ENCODE data around the gene IL17D. TPM values are rescaled to one million over a fixed set of nuclear protein-coding genes. Genes with fewer than 3 reads are reported as not detected.

Gene IL17D
- total RNA-seq, 1 experiment from 2014 or later, result 1.2 TPM

GRCh38 chr13:20691616-20692015 lies 11.9 kb upstream of the IL17D start:
- WGBS (ENCODE audit: extremely low coverage, insufficient read length, low lambda C conversion rate), result no CpG with 5 or more reads among the region's 4 CpGs
- no peak overlapping the region for H2BK12ac ChIP-seq (ENCODE audit: insufficient read length, low read depth, low read length)
- no peak overlapping the region for H3K4ac ChIP-seq (ENCODE audit: low read depth, low read length)
- no peak overlapping the region for H3K27ac ChIP-seq (ENCODE audit: insufficient read length, low read depth, low read length)
- no peak for DNase-seq
- H2AFZ ChIP-seq (ENCODE audit: low read length), result no peak overlapping the region
- no peaks in the 10 kb centered on the region for H3K27me3 Mint-ChIP-seq (ENCODE audit: low read depth)
- H3K14ac ChIP-seq (ENCODE audit: insufficient read depth, low read length), result no peak overlapping the region
- H3K9ac ChIP-seq (ENCODE audit: extremely low read depth, insufficient read length, low read length), result no peak overlapping the region
- no peak overlapping the region for H4K8ac ChIP-seq (replicated peaks; ENCODE audit: insufficient read length, low read depth, low read length)
- no peaks in the 10 kb centered on the region for H3K27me3 ChIP-seq (ENCODE audit: insufficient read depth, low read length)
- no peaks in the 10 kb centered on the region for H3K9me3 Mint-ChIP-seq
- H4K5ac ChIP-seq (ENCODE audit: insufficient read length, low read depth, low read length), result no peak overlapping the region
- TF ChIP-seq CTCF (conservative IDR thresholded peaks at IDR 0.05), result no peak
- H3K9me3 ChIP-seq (ENCODE audit: control insufficient read depth, low read depth, low read length), result no peaks in the 10 kb centered on the region
- H3K56ac ChIP-seq (ENCODE audit: insufficient read length, low read depth, low read length), result no peak overlapping the region
- H2BK120ac ChIP-seq (ENCODE audit: low read depth, low read length, poor library complexity, severe bottlenecking), result no peak overlapping the region
- no peak overlapping the region for H2BK5ac ChIP-seq (ENCODE audit: insufficient read length, low read length)
- no peaks in the 10 kb centered on the region for H3K79me2 ChIP-seq (ENCODE audit: insufficient read depth, low read length)
- H3K36me3 Mint-ChIP-seq (ENCODE audit: insufficient read depth in 1 of 3, low read depth in 3 of 3), result no peaks in the 10 kb centered on the region
- no peaks in the 10 kb centered on the region; the same call in 1 of the 2 replicates for H3K4me1 ChIP-seq (ENCODE audit: insufficient read depth, low read length)
- no peak overlapping the region for H3K23ac ChIP-seq (ENCODE audit: insufficient read length, low read depth, low read length)
- H3K4me3 Mint-ChIP-seq, result no peak overlapping the region
- H3K23me2 ChIP-seq (ENCODE audit: insufficient read length, low read depth, low read length, poor library complexity, severe bottlenecking), result no peaks in the 10 kb centered on the region
- no peak overlapping the region for H2AK5ac ChIP-seq (ENCODE audit: insufficient read length, low read length)
- no peak overlapping the region for H4K91ac ChIP-seq (ENCODE audit: insufficient read length, low read depth, low read length)
- H2BK15ac ChIP-seq (ENCODE audit: low read depth, low read length), result no peak overlapping the region
- H3K27ac Mint-ChIP-seq, result no peak overlapping the region
- H4K20me1 ChIP-seq (ENCODE audit: control insufficient read depth, insufficient read depth, insufficient read length), result no peaks in the 10 kb centered on the region
- no peak overlapping the region for H3K18ac ChIP-seq (ENCODE audit: insufficient read length, low read depth, low read length)
- no peak overlapping the region for H3K4me2 ChIP-seq (ENCODE audit: insufficient read depth, insufficient read length, low read length)
- H2BK20ac ChIP-seq (ENCODE audit: low read depth, low read length, poor library complexity, severe bottlenecking), result no peak overlapping the region
- H3K79me1 ChIP-seq (ENCODE audit: insufficient read depth, low read depth, low read length, poor library complexity, severe bottlenecking), result no peaks in the 10 kb centered on the region
- H3T11ph ChIP-seq (ENCODE audit: low read length), result no peak overlapping the region
- H3K4me1 Mint-ChIP-seq, result peaks cover 11 to 12% of the 10 kb centered on the region in 2 experiments

Data from H9 (cell line).